Keratinocyte (primary cell): Measurements from ENCODE around the gene ACYP1. TPM values are rescaled to one million over a fixed set of nuclear protein-coding genes. Genes with fewer than 3 reads are reported as not detected.

Source experiments
- DNase-seq: peaks from one replicate; pipeline ENCODE4 v3.0.0-alpha.2; 2011; ENCODE audit warnings: low read depth, missing footprints, low spot score
- FAIRE-seq: peaks from 2 replicates; lab custom pipeline; 2011; peaks lifted over from hg19 to GRCh38; lab: Jason Lieb, UNC
- H2AFZ ChIP-seq: 2 replicates; pipeline ENCODE4 v1.6.0; 2012; ENCODE audit warnings: low read length, control low read depth, inconsistent platforms; ENCODE audit not compliant: control insufficient read depth
- H3K27ac ChIP-seq: 2 replicates; pipeline ENCODE4 v1.5.1; 2011; ENCODE audit warnings: low read length; ENCODE audit not compliant: control insufficient read depth, insufficient read depth
- H3K27me3 ChIP-seq: 3 replicates; pipeline ENCODE4 v1.6.0; 2011; ENCODE audit warnings: low read length; ENCODE audit not compliant: control insufficient read depth, insufficient read depth; ENCODE audit errors: extremely low read depth
- H3K36me3 ChIP-seq, 2 experiments: 2 replicates in 1 of 2; 3 replicates in 1 of 2; pipeline ENCODE4 v1.5.1; 2011; ENCODE audit warnings: low read length in 2 of 2, mild to moderate bottlenecking in 1 of 2; ENCODE audit not compliant: control insufficient read depth in 2 of 2, insufficient read depth in 2 of 2; ENCODE audit errors: extremely low read depth in 1 of 2
- H3K4me1 ChIP-seq: 3 replicates; pipeline ENCODE4 v1.5.1; 2011; ENCODE audit warnings: low read length; ENCODE audit not compliant: control insufficient read depth, insufficient read depth; ENCODE audit errors: extremely low read depth
- H3K4me2 ChIP-seq: 3 replicates; pipeline ENCODE4 v1.6.0; 2011; ENCODE audit warnings: low read depth, low read length; ENCODE audit not compliant: control insufficient read depth, insufficient read depth; ENCODE audit errors: extremely low read depth
- H3K4me3 ChIP-seq, 3 experiments: fragments of 200-600 bp in 1 of 3; sonication (generic) in 1 of 3; 2 replicates in 2 of 3; 3 replicates in 1 of 3; pipeline ENCODE4 v1.5.1; 2011 to 2016; ENCODE audit warnings: low read length in 3 of 3, mild to moderate bottlenecking in 3 of 3, control low read depth in 2 of 3, inconsistent platforms in 1 of 3, low read depth in 1 of 3, mixed read lengths in 1 of 3, mixed run types in 1 of 3, moderate library complexity in 1 of 3; ENCODE audit not compliant: control insufficient read depth in 2 of 3, insufficient read depth in 2 of 3; ENCODE audit errors: extremely low read depth in 1 of 3
- H3K79me2 ChIP-seq: 2 replicates; pipeline ENCODE4 v1.6.0; 2012; ENCODE audit warnings: low read length; ENCODE audit not compliant: control insufficient read depth, insufficient read depth
- H3K9ac ChIP-seq: 3 replicates; pipeline ENCODE4 v1.6.0; 2011; ENCODE audit warnings: low read length; ENCODE audit not compliant: control insufficient read depth, insufficient read depth; ENCODE audit errors: extremely low read depth
- H3K9me1 ChIP-seq: 3 replicates; pipeline ENCODE4 v1.6.0; 2011; ENCODE audit warnings: low read length; ENCODE audit not compliant: control insufficient read depth, insufficient read depth; ENCODE audit errors: extremely low read depth
- H3K9me3 ChIP-seq: 2 replicates; pipeline ENCODE4 v1.5.1; 2012; ENCODE audit warnings: low read depth, low read length; ENCODE audit not compliant: control insufficient read depth
- H4K20me1 ChIP-seq: 3 replicates; pipeline ENCODE4 v1.6.0; 2011; ENCODE audit warnings: low read length; ENCODE audit not compliant: control insufficient read depth, insufficient read depth; ENCODE audit errors: extremely low read depth
- EZH2 ChIP-seq: IDR thresholded peaks from one replicate; pipeline ENCODE4 v1.6.1; 2012; ENCODE audit warnings: inconsistent platforms, mild to moderate bottlenecking, low read length, moderate library complexity
- dilution Hi-C: fragments of 300-500 bp; cut with MboI; formaldehyde crosslinking; loops from one replicate; pipeline ENCODE4 v1.7.0; 2020; ENCODE audit warnings: low sequenced_read_pairs; ENCODE audit not compliant: extremely low pct_ligation_motif_present
- polyA plus RNA-seq, 5 experiments: library from polyadenylated mRNA; depleted of rRNA in 3 of 5; stranded (reverse) in 3 of 5; stranded (forward) in 1 of 5; unstranded in 1 of 5; fragments of >200 nt; gene quantifications; 1 replicate in 1 of 5; 2 replicates in 3 of 5; 3 replicates in 1 of 5; pipeline versions ENCODE4 v1.2.1 to v1.2.3, GENCODE V29; 2011 to 2012; ENCODE audit warnings: missing spikeins in 2 of 5, low read depth in 1 of 5, low replicate concordance in 1 of 5
- TF ChIP-seq, protein P1 (sequence below), 3 experiments: IDR thresholded peaks in 1 of 3; conservative IDR thresholded peaks in 1 of 3; optimal IDR thresholded peaks in 1 of 3; 2 replicates in 2 of 3; 3 replicates in 1 of 3; pipeline versions ENCODE3 to v1.5.1; 2011; ENCODE audit warnings: low read length in 3 of 3, mild to moderate bottlenecking in 3 of 3, moderate library complexity in 2 of 3, control low read depth in 1 of 3, inconsistent platforms in 1 of 3; ENCODE audit not compliant: insufficient read depth in 2 of 3; ENCODE audit errors: extremely low read depth in 1 of 3

The ACYP1 gene
- polyA plus RNA-seq, 1 donor (not counting 4 experiments of a cell fraction or from before 2014, with no cell fraction given): 32.9 TPM

GRCh38 chr14:75015496-75015895 is 48.3 kb downstream of the ACYP1 start:
- no peak overlapping the region for H3K9ac ChIP-seq
- H3K9me1 ChIP-seq: no peaks in the 10 kb centered on the region
- H3K36me3 ChIP-seq: peaks cover 26 to 32% of the 10 kb centered on the region in 2 experiments
- H4K20me1 ChIP-seq: no peaks in the 10 kb centered on the region
- DNase-seq: no peak
- peaks cover 2% of the 10 kb centered on the region for H3K4me1 ChIP-seq
- H3K27me3 ChIP-seq: no peaks in the 10 kb centered on the region
- H3K79me2 ChIP-seq: no peaks in the 10 kb centered on the region
- H3K4me2 ChIP-seq: no peak overlapping the region
- H2AFZ ChIP-seq: no peak overlapping the region
- dilution Hi-C loops: no loop called here
- H3K4me3 ChIP-seq: no peak overlapping the region
- no peaks in the 10 kb centered on the region for H3K9me3 ChIP-seq
- TF ChIP-seq, protein P1, sequence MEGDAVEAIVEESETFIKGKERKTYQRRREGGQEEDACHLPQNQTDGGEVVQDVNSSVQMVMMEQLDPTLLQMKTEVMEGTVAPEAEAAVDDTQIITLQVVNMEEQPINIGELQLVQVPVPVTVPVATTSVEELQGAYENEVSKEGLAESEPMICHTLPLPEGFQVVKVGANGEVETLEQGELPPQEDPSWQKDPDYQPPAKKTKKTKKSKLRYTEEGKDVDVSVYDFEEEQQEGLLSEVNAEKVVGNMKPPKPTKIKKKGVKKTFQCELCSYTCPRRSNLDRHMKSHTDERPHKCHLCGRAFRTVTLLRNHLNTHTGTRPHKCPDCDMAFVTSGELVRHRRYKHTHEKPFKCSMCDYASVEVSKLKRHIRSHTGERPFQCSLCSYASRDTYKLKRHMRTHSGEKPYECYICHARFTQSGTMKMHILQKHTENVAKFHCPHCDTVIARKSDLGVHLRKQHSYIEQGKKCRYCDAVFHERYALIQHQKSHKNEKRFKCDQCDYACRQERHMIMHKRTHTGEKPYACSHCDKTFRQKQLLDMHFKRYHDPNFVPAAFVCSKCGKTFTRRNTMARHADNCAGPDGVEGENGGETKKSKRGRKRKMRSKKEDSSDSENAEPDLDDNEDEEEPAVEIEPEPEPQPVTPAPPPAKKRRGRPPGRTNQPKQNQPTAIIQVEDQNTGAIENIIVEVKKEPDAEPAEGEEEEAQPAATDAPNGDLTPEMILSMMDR (optimal IDR thresholded peaks at IDR 0.05 in 1 of 3, IDR thresholded peaks at IDR 0.05 in 1 of 3, conservative IDR thresholded peaks at IDR 0.05 in 1 of 3; ENCODE audit: extremely low read depth in 1 of 3, insufficient read depth in 2 of 3, low read length in 3 of 3): no peak
- no peak for TF ChIP-seq EZH2
- H3K27ac ChIP-seq: no peak overlapping the region
- no peak for FAIRE-seq

DNA sequence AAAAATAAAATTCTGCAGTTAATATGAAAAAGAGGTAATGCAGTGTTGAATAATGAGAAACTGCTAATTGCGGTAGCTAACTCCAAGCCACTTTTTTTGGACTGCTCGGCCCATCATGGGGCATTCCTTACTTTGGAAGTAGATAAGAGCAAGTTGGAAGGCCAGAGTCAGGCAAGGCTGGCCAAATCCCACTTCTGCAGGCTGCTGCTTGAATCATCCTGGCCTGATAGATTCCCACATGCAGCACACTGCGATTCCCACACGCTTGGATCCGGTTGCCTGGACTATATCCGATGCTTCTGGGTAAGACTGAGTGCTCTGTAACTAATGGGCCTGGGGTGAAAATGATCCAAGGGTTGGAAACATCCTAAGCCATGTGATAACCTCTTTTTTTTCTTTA is 50.5 kb downstream of the ACYP1 start:
- Histone ChIP-seq H3K9me1 (no peaks in the 10 kb centered on the region), H3K4me2 (no peak overlapping the region), H2AFZ (no peak overlapping the region), H4K20me1 (no peaks in the 10 kb centered on the region), H3K27me3 (no peaks in the 10 kb centered on the region), H3K4me3 (no peak overlapping the region), H3K36me3 (peaks cover 29 to 33% of the 10 kb centered on the region in 2 experiments), H3K27ac (no peak overlapping the region), H3K4me1 (peaks cover 2% of the 10 kb centered on the region), H3K9me3 (no peaks in the 10 kb centered on the region), H3K9ac (no peak overlapping the region), H3K79me2 (no peaks in the 10 kb centered on the region)
- TF ChIP-seq, protein P1 (optimal IDR thresholded peaks at IDR 0.05 in 1 of 3, IDR thresholded peaks at IDR 0.05 in 1 of 3, conservative IDR thresholded peaks at IDR 0.05 in 1 of 3; ENCODE audit: extremely low read depth in 1 of 3, insufficient read depth in 2 of 3, low read length in 3 of 3): no peak
- no peak for TF ChIP-seq EZH2
- dilution Hi-C loops: no loop called here
- DNase-seq (no peak), FAIRE-seq (no peak)
